GM18526 (cell line): ENCODE measurements around the gene HDGFL2.

Source experiments
- POLR2A ChIP-seq: IDR thresholded peaks from 3 replicates; pipeline ENCODE4 v1.6.1; 2011; ENCODE audit not compliant: insufficient read length; ENCODE audit errors: extremely low read depth

The HDGFL2 gene

GRCh38 chr19:4539169-4539692 is 67.1 kb downstream of the HDGFL2 start:
- TF ChIP-seq POLR2A, result no peak

GRCh38 chr19:4539693-4540581 is 67.8 kb downstream of the HDGFL2 start, which contains the start of gene LRG1:
LRG1 (minus strand) TSS chr19:4540036; CDS start chr19:4540013, 23 bp downstream.
- TF ChIP-seq POLR2A, result peak; percentile 43

- TF ChIP-seq POLR2A, result no peak
These were observed 69.2 kb downstream of the HDGFL2 start for GRCh38 chr19:4541114-4541805.

GRCh38 chr19:4542896-4543841 is 71.1 kb downstream of the HDGFL2 start:
- TF ChIP-seq POLR2A, result no peak

- no peak for TF ChIP-seq POLR2A
These were observed 71.9 kb downstream of the HDGFL2 start for GRCh38 chr19:4543842-4544647.

GRCh38 chr19:4547303-4548237 is 75.5 kb downstream of the HDGFL2 start:
- TF ChIP-seq POLR2A, result no peak

- no peak for TF ChIP-seq POLR2A
These were observed 76.1 kb downstream of the HDGFL2 start for GRCh38 chr19:4548238-4548584.

- TF ChIP-seq POLR2A, result no peak
These were observed 77.9 kb downstream of the HDGFL2 start for GRCh38 chr19:4550018-4550417.

GRCh38 chr19:4550479-4551050 is 78.5 kb downstream of the HDGFL2 start:
- TF ChIP-seq POLR2A, result no peak
